GM12892 (cell line): ENCODE results near the gene GRK3.

ENCODE experiments used
- POLR2A ChIP-seq: IDR thresholded peaks from 2 replicates; pipeline ENCODE4 v1.6.1; 2011; ENCODE audit warnings: low read depth, low read length, control low read depth
- TAF1 ChIP-seq: IDR thresholded peaks from 2 replicates; pipeline ENCODE4 v1.6.1; 2011; ENCODE audit warnings: low read depth, mild to moderate bottlenecking, control low read depth, low read length, borderline replicate concordance

DNA sequence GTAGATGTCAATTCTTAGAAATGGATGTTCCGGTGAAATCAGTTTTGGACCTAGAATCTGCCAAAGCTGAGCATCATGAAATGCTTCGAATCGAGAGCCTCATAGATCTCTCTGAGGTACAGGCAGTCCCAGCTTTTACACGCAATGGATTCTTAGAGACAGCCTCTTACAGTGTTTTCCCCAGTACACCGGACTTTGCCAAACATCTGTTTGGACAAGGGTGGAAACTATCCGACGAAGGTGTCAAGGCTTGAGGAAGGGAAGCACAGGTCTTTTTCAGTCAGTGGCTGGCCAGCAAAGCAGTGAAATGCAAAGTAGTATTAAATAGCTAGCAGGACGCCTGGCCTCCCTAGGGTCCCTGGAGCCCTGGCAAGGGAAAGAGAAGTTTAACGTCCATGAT lies 4.9 kb downstream of the GRK3 start:
- no peak for TF ChIP-seq TAF1
- TF ChIP-seq POLR2A: no peak
